A549 (cell line): ENCODE data around the gene UGT1A3. TPM values are rescaled to one million over a fixed set of nuclear protein-coding genes. Genes with fewer than 3 reads are reported as not detected.

Source experiments
- ATAC-seq, 2 experiments: fragments of 200-7000 bp in 1 of 2; fragments of >200 bp in 1 of 2; cut with Nextera tagmentation in 1 of 2; cut with Tn5 transposase in 1 of 2; 3 replicates each; pipeline versions ENCODE4 v1.8.0 to v1.9.1; 2018 to 2020; ENCODE audit warnings: mild to moderate bottlenecking in 1 of 2, moderate library complexity in 1 of 2
- CTCF ChIA-PET: fragments of 300-600 bp; sonication (Branson Sonifier 250); formaldehyde crosslinking; extraction: SDS; loops from one replicate; lab custom pipeline; 2021; ENCODE audit warnings: antibody characterized with exemption, inconsistent platforms; lab: Yijun Ruan, JAX
- POLR2A ChIA-PET: fragments of 350-600 bp; formaldehyde crosslinking; extraction: SDS; loops from one replicate; lab custom pipeline; 2021; ENCODE audit warnings: antibody characterized with exemption, inconsistent platforms; lab: Yijun Ruan, JAX
- DNase-seq, 2 experiments: peaks; one replicate each; pipeline versions ENCODE4 v3.0.0 to v3.0.0-alpha.2; 2011 to 2016; ENCODE audit warnings: low read depth in 1 of 2, low spot score in 1 of 2
- FAIRE-seq: peaks from 2 replicates; lab custom pipeline; 2011; peaks lifted over from hg19 to GRCh38; lab: Jason Lieb, UNC
- H3K27ac ChIP-seq, 2 experiments: fragments of >200 bp; sonication (Bioruptor Twin); formaldehyde crosslinking; 3 replicates each; pipeline ENCODE4 v1.5.1; 2016 to 2017
- H3K4me1 ChIP-seq: fragments of >200 bp; sonication (Bioruptor Twin); formaldehyde crosslinking; 3 replicates; pipeline ENCODE4 v1.6.1; 2016
- H3K4me2 ChIP-seq: fragments of >200 bp; sonication (Bioruptor Twin); formaldehyde crosslinking; 3 replicates; pipeline ENCODE4 v1.6.1; 2016
- H3K4me3 ChIP-seq: fragments of >200 bp; sonication (Bioruptor Twin); formaldehyde crosslinking; 3 replicates; pipeline ENCODE4 v1.5.1; 2016
- H3K9me3 ChIP-seq: fragments of >200 bp; sonication (Bioruptor Twin); formaldehyde crosslinking; 3 replicates; pipeline ENCODE4 v1.6.1; 2016
- ATOH8 ChIP-seq: fragments of 250-450 bp; sonication (Bioruptor Pico); IDR thresholded peaks from 2 replicates; pipeline ENCODE4 v1.5.0; 2020; ENCODE audit warnings: low read depth, mild to moderate bottlenecking, moderate library complexity
- CEBPB ChIP-seq, 2 experiments: fragments of >200 bp in 1 of 2; sonication (Bioruptor Twin) in 1 of 2; formaldehyde crosslinking in 1 of 2; IDR thresholded peaks; 2 replicates each; pipeline ENCODE4 v1.6.1; 2012 to 2016
- EHF ChIP-seq: fragments of 250-450 bp; sonication (Bioruptor Pico); IDR thresholded peaks from 2 replicates; pipeline ENCODE4 v1.5.0; 2020; ENCODE audit warnings: mild to moderate bottlenecking
- ELK1 ChIP-seq: fragments of 150-350 bp; IDR thresholded peaks from 2 replicates; pipeline ENCODE4 v1.6.1; 2014; ENCODE audit warnings: low read depth, mild to moderate bottlenecking, low read length
- FOSB ChIP-seq: fragments of 250-450 bp; sonication (Bioruptor Pico); IDR thresholded peaks from 2 replicates; pipeline ENCODE4 v1.5.0; 2020; ENCODE audit warnings: mild to moderate bottlenecking, moderate library complexity
- HOXA7 ChIP-seq: fragments of 250-450 bp; sonication (Bioruptor Pico); IDR thresholded peaks from 2 replicates; pipeline ENCODE4 v1.5.0; 2020; ENCODE audit warnings: mild to moderate bottlenecking, moderate library complexity
- HOXB13 ChIP-seq: fragments of 250-450 bp; sonication (Bioruptor Pico); IDR thresholded peaks from 2 replicates; pipeline ENCODE4 v1.5.0; 2020; ENCODE audit warnings: low read depth, mild to moderate bottlenecking, moderate library complexity
- HOXB5 ChIP-seq: fragments of 250-450 bp; sonication (Bioruptor Pico); IDR thresholded peaks from 2 replicates; pipeline ENCODE4 v1.5.0; 2020; ENCODE audit warnings: mild to moderate bottlenecking, moderate library complexity
- KDM5A ChIP-seq: fragments of 200-600 bp; sonication (generic); IDR thresholded peaks from 2 replicates; pipeline ENCODE4 v1.6.1; 2016; ENCODE audit warnings: antibody characterized with exemption, mild to moderate bottlenecking
- MAZ ChIP-seq: fragments of 150-350 bp; IDR thresholded peaks from 2 replicates; pipeline ENCODE4 v1.6.1; 2014; ENCODE audit warnings: antibody characterized with exemption, low read depth, low read length, borderline replicate concordance
- NFE2L2 ChIP-seq: fragments of 150-350 bp; conservative IDR thresholded peaks from 2 replicates; pipeline ENCODE4 v1.6.1; 2014; ENCODE audit warnings: low read length
- NPAS2 ChIP-seq: fragments of 250-450 bp; sonication (Bioruptor Pico); IDR thresholded peaks from 2 replicates; pipeline ENCODE4 v1.8.0; 2022; ENCODE audit warnings: mild to moderate bottlenecking, moderate library complexity, borderline replicate concordance
- PHF8 ChIP-seq: fragments of 200-600 bp; sonication (generic); IDR thresholded peaks from 2 replicates; pipeline ENCODE4 v1.6.1; 2016; ENCODE audit warnings: low read depth, mild to moderate bottlenecking, antibody characterized with exemption, moderate library complexity, borderline replicate concordance
- POLR2AphosphoS2 ChIP-seq: conservative IDR thresholded peaks from 2 replicates; pipeline ENCODE4 v1.6.1; 2012; ENCODE audit warnings: low read length, improper control_type of control experiment, inconsistent platforms
- RARB ChIP-seq: fragments of 250-450 bp; sonication (Bioruptor Pico); IDR thresholded peaks from 2 replicates; pipeline ENCODE4 v1.8.0; 2021; ENCODE audit warnings: mild to moderate bottlenecking, moderate library complexity
- REST ChIP-seq: fragments of 200-600 bp; sonication (generic); IDR thresholded peaks from 2 replicates; pipeline ENCODE4 v1.6.1; 2016; ENCODE audit warnings: antibody characterized with exemption, mild to moderate bottlenecking, moderate library complexity
- SREBF2 ChIP-seq: fragments of 450-650 bp; IDR thresholded peaks from 2 replicates; pipeline ENCODE4 v1.6.1; 2014; ENCODE audit warnings: mild to moderate bottlenecking, moderate library complexity
- TFCP2L1 ChIP-seq: fragments of 250-450 bp; sonication (Bioruptor Pico); IDR thresholded peaks from 2 replicates; pipeline ENCODE4 v1.5.0; 2021; ENCODE audit warnings: mild to moderate bottlenecking
- USF2 ChIP-seq: fragments of 450-650 bp; IDR thresholded peaks from 2 replicates; pipeline ENCODE4 v1.6.1; 2014; ENCODE audit warnings: antibody characterized with exemption
- ZNF302 ChIP-seq: fragments of 250-450 bp; sonication (Bioruptor Pico); IDR thresholded peaks from 2 replicates; pipeline ENCODE4 v1.9.0; 2021; ENCODE audit warnings: inconsistent platforms, mild to moderate bottlenecking, moderate library complexity
- WGBS: methylation state at CpG from one replicate; pipeline ENCODE4 v1.1.6; 2017; ENCODE audit errors: missing lambda C conversion rate; 5-methylcytosine and 5-hydroxymethylcytosine counted together
- polyA plus RNA-seq, 4 experiments: library from polyadenylated mRNA; depleted of rRNA in 3 of 4; stranded (reverse); fragments of >200 nt; fragmentation: RNase III in 1 of 4; extraction: RNeasy Plus Mini Kit Qiagen cat#74134 plus additional on column Dnase treatment in 1 of 4; gene quantifications; 2 replicates in 3 of 4; 3 replicates in 1 of 4; pipeline ENCODE4 v1.2.3, GENCODE V29; 2011 to 2017

The UGT1A3 gene
- polyA plus RNA-seq, 2 of the 4 experiments (the other 2 are of a cell fraction): 0.23 to 0.39 TPM

GRCh38 chr2:233712611-233713261, 16.1 kb upstream of the UGT1A3 start, which contains the start of gene UGT1A5:
UGT1A5 (plus strand) TSS chr2:233712907; CDS start chr2:233712992, 85 bp downstream.
- TF ChIP-seq ELK1 (no peak), PHF8 (no peak), RARB (no peak), TFCP2L1 (CRISPR knock-in tag) (no peak), NPAS2 (no peak), HOXB13 (no peak), SREBF2 (no peak), FOSB (CRISPR knock-in tag) (no peak), ATOH8 (CRISPR knock-in tag) (no peak), POLR2AphosphoS2 (no peak), KDM5A (no peak), MAZ (no peak), HOXB5 (CRISPR knock-in tag) (no peak), CEBPB (IDR thresholded peaks at IDR 0.05) (no peak), NFE2L2 (no peak), HOXA7 (CRISPR knock-in tag) (no peak), ZNF302 (CRISPR knock-in tag) (no peak), USF2 (no peak), EHF (CRISPR knock-in tag) (no peak)
- 89% methylated on average over 14 of the region's 14 CpGs for WGBS
- ChIA-PET POLR2A (no interaction called here), CTCF (interaction anchor here (1.1 to 2.9 kb wide), 16 partner anchors 14 to 291 kb away, joined by 3 to 16 read pairs (median 4); partner anchors contain the start of gene UGT1A3)
- Histone ChIP-seq H3K27ac (peak within 1 kb of the TSS; percentile 98 to 100), H3K4me3 (no peak within 1 kb of the TSS), H3K4me2 (no peak within 1 kb of the TSS), H3K4me1 (peaks cover 40% of the 10 kb centered on the region), H3K9me3 (peaks cover 17% of the 10 kb centered on the region)
- FAIRE-seq (no peak), DNase-seq (no peak), ATAC-seq (no peak)

GRCh38 chr2:233713262-233713615, 15.6 kb upstream of the UGT1A3 start:
- no peak for TF ChIP-seq REST
- TF ChIP-seq, all 56 proteins: peak for 0
- H3K9me3 ChIP-seq: peaks cover 17% of the 10 kb centered on the region
- POLR2A ChIA-PET: no interaction called here
- H3K4me2 ChIP-seq: no peak overlapping the region
- 93% methylated on average over 7 of the region's 7 CpGs for WGBS
- H3K4me1 ChIP-seq: peaks cover 35% of the 10 kb centered on the region
- H3K27ac ChIP-seq: peak overlapping the region; percentile 98 to 100
- FAIRE-seq: no peak
- no peak for DNase-seq
- H3K4me3 ChIP-seq: no peak overlapping the region
- CTCF ChIA-PET: no interaction called here
- ATAC-seq: no peak
